Activated T-cell treated with anti-CD3 and anti-CD28 coated beads for 1 hour (primary cell): ENCODE data around the gene XPNPEP3.

Source experiments
- DNase-seq: peaks from one replicate; pipeline ENCODE4 v3.0.0-alpha.2; 2020; ENCODE audit warnings: low read depth

XPNPEP3 gene

GRCh38 chr22:40950962-40951794 lies 94.2 kb downstream of the XPNPEP3 start, which contains the start of gene RBX1:
Gene RBX1, plus strand, starts transcription at chr22:40951378. Its CDS starts 21 bp downstream, at chr22:40951399.
- DNase-seq: peak; percentile 97

DNA sequence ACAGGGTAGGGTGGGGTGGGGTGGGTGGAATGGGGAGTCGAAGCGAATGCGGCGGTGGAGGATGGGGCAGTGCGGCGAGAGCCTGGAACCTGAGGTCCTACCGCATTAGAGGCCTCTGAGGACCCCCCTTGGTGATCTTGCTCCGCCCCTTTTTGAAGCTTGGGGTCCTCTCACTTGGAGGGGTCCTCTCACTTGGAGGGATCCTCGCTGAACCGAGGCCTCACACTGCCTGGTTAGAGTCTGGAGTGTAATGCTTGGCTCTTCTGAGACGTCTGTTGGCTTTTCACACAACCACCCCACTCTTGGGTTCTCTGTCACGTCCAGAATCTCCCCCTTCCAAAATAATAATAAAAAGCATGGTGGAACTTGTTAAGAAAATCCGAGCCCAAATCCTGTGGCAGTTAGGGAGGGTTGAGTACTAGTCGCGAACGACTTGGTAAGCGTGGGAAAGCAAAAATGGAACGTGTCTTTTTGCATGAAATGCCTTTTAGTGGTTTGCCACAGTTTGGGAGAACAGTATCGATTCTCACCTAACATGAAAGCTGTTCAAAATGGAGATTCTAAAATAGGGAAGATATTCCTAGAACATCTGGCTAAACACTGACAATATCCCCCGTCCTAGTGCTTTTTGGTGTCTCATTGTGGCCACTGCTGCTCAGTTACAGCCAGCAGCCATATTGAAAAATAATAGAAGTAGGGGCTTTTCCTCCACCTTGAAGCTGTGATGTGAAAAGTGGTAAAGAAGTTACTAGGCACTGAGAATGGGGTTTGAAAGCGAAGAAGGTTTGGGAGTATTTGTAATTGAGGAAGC lies 95.1 kb downstream of the XPNPEP3 start:
- no peak for DNase-seq

DNA sequence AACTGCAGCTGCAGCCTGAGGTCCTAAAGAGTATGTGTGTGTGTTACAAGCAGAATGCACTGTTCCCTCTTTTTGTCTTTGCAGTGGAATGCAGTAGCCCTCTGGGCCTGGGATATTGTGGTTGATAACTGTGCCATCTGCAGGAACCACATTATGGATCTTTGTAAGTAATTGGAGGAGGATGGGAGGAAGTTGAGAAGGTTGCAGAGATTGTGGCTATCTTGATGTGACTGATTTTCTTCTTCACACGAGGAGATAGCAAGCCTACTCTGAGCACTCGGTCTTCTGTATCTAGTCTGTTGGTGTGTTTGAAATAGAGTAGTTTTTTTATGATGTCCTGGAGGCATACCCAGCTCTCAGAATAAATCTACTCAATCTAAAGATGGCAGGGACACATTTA lies 96.5 kb downstream of the XPNPEP3 start:
- no peak for DNase-seq

- DNase-seq: no peak
Observed at GRCh38 chr22:40954113-40954512, 97.2 kb downstream of the XPNPEP3 start.

DNA sequence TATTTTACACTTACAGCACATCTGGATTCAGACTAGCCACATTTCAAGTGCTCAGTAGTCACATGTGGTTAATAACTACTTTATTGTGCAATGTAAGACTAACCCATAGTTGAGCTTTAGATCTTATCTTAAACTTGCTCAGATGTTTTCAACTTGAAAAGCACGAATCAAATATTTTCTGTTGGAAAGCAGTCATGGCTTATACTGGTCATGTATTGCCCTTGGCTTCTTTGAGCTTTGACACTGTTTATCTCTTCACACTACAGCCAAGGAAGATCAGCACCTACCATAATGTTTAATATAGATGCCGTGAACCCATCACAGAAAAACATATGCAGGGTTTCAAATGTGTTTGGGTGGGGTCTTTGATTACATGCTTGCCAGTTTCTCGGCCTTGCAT lies 98.6 kb downstream of the XPNPEP3 start:
- DNase-seq: no peak

DNA sequence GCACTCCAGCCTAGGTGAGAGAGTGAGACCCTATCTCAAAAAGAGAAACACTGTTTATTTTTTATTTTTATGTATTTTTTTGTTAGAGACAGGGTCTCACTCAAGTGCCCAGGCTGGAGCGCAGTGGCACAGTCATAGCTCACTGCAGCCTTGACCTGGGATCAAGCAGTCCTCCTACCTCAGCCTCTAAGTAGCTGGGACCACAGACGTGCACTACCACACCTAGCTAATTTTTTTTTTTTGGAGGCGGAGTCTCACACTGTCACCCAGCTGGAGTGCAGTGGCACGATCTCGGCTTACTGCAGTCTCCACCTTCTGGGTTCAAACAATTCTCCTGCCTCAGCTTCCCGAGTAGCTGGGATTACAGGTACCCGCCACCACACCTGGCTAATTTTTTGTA lies 100.7 kb downstream of the XPNPEP3 start:
- DNase-seq: no peak

GRCh38 chr22:40958299-40958698 lies 101.4 kb downstream of the XPNPEP3 start:
- DNase-seq: no peak

DNA sequence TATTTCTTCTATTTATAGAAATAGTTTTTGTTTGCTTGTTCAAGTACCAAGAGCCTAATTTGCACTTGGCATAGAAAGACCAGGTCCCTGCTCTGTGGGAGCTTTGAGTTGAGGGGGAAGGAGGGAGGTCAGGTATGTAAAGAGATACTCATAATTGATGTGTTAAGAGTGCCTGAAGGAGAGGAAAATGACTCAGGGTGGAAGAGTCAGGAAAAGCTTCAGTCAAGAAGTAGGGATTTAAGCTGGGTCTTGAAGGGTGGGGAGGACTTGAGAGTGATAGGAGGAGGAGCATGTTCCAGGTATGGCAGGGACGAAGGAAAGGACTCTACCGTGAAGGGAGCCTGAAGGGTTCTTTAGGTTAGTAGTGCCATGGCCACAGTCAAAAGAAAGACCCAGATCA lies 103.2 kb downstream of the XPNPEP3 start:
- DNase-seq: no peak

- DNase-seq: no peak
Observed at GRCh38 chr22:40965936-40966725, 109.2 kb downstream of the XPNPEP3 start.

DNA sequence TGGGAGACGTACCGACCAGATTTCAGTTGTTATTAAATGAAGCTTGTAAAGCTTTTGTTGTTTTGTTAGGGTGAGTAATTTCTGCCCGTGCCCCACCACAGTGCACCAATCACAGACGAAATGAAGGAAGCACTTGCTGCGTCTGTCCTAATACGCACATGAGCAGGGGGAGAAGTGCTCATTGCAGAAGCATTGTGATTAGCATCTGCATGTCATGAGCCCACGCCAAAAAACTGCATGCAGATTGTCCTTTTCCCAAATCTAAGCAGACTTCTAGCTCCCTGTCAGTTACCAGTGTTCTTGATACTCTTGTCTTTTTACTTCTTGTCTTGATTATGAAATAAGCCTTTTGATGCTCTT lies 109.8 kb downstream of the XPNPEP3 start:
- no peak for DNase-seq

DNA sequence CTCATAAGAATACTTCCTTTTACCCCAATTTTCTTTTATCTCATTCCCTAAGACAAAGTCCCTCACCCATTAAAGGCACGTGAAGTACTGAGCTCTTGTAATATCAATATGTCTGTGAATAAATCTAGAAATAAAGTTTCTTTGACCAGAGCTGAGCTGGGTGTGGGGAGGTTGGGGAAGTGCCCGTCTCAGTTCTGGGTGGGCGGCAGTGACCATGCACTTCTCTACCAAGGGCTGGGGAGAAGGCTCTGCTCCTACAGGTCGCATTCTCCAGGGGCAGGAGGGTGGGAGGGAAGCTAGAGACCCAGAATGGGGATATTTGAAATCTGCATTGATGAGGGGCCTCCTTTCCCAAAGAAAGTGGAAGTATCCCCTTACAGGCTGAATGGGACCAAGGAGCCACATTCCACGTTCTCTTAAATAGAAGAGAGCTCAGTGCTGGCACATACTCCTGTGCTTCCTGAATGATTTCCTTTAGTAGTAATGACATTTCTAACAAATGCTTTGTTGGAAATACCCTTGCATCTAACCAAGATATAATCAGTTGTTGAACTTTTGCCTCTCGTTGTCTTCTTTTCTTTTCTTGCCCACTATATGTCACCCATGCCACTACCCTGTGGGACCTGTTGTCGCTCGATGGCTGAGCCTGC lies 110.3 kb downstream of the XPNPEP3 start:
- no peak for DNase-seq

GRCh38 chr22:40972587-40972986 lies 115.6 kb downstream of the XPNPEP3 start:
- DNase-seq: no peak

GRCh38 chr22:40973144-40973543 lies 116.2 kb downstream of the XPNPEP3 start:
- DNase-seq: no peak

DNA sequence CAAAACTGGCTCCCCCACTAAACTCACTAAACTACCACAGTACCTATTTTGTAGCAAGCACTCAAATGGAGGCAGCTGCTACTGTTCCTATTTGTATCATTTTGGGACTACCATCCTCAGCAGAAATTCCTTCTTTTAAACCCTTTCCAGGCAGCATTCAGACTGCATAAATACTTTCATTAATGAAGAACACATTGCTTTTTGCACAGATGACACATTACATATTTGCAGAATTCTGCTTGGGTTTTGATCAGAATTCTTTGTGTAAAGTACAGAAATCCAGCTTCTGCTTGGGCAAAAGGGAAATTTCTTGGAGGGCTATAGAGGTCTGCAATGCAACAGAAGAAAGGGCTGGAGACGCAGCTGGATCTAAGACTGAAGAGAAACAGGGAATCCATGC lies 118.4 kb downstream of the XPNPEP3 start:
- DNase-seq: no peak

DNA sequence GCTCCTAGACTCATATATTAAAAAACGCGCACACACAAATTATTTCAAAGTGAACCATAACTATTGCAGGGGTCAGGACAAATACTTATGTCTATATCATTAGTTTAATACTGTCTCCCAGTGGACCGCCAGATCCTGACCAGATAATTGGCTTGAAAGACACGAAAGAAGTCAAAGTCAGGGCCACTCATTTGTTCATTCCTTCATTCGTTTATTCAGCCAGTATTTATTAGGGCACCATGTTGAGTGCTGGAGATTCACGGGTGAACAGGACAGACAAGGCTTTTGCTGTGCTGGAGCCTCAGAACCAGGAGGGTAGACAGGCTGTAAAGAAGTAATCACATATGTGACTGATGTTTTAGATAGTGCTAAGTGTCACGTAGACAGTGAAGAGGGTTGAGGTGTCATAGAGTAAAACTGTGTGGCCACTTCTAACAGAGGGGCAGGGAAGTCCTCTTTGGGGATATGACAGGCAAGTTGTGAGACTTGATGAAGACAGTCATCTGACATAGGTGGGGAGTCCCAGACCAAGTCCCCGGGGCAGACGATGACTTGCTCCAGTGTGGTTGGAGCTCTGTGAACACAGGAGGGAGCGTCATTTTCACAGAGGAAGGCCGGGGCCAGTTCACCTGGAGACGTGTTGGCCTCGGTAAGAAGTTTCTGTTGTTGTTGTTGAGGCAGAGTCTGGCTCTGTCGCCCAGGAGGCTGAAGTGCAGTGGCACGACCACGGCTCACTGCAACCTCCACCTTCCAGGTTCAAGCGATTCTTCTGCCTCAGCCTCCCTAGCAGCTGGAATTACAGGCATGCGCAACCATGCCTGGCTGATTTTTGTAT lies 120.1 kb downstream of the XPNPEP3 start:
- DNase-seq: no peak

DNA sequence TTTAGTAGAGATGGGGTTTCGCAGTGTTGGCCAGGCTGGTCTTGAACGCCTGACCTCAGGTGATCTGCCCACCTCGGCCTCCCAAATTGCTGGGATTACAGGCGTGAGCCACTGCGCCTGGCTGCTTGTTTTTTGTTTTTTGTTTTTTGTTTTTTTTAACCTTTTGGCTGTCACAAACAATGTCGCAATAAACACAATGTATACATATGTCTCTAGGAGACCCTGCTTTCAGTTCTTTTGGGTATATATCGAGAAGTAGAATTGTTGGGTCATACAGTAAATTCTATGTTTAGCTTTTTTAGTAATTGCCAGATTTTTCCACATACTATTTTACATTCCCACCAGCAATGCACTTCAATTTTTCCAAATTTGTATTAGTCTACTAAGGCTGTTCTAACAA lies 122.2 kb downstream of the XPNPEP3 start:
- DNase-seq: no peak

GRCh38 chr22:40979871-40980270 lies 122.9 kb downstream of the XPNPEP3 start:
- no peak for DNase-seq
